CD8-positive, alpha-beta memory T cell (primary cell): Measurements from ENCODE around the gene CDR2. TPM values are rescaled to one million over a fixed set of nuclear protein-coding genes. Genes with fewer than 3 reads are reported as not detected.
"Not testable (repeated sequence)": the region's sequence is repeated elsewhere in the genome, so short reads cannot be mapped to it uniquely, and the experiment has no call there.

Experiments
- CTCF ChIA-PET: fragments of 350-600 bp; sonication (Branson Sonifier 250); formaldehyde crosslinking; loops from one replicate; lab custom pipeline; 2021; ENCODE audit warnings: antibody characterized with exemption; lab: Charles Lee
- POLR2A ChIA-PET: fragments of 350-600 bp; sonication (Branson Sonifier 250); formaldehyde crosslinking; loops from one replicate; lab custom pipeline; 2021; ENCODE audit warnings: antibody characterized with exemption; lab: Charles Lee
- DNase-seq, 5 donors: peaks; one replicate each; pipeline versions ENCODE4 v3.0.0 to v3.0.0-alpha.2; 2020 to 2022; ENCODE audit warnings: mixed read lengths in 1 of 5
- H3K27ac ChIP-seq: one replicate; pipeline ENCODE4 v1.7.0; 2013; ENCODE audit warnings: low read depth, mild to moderate bottlenecking, low read length, moderate library complexity
- H3K27me3 ChIP-seq: 2 replicates; pipeline ENCODE4 v1.7.0; 2013; ENCODE audit warnings: low read length, mild to moderate bottlenecking; ENCODE audit not compliant: insufficient read depth, poor library complexity, severe bottlenecking
- H3K36me3 ChIP-seq: 2 replicates; pipeline ENCODE4 v1.7.0; 2013; ENCODE audit warnings: mild to moderate bottlenecking, low read length, moderate library complexity; ENCODE audit not compliant: insufficient read depth
- H3K4me1 ChIP-seq: 2 replicates; pipeline ENCODE4 v1.7.0; 2013; ENCODE audit warnings: mild to moderate bottlenecking, low read length, moderate library complexity; ENCODE audit not compliant: insufficient read depth
- H3K4me3 ChIP-seq: 2 replicates; pipeline ENCODE4 v1.7.0; 2013; ENCODE audit warnings: mild to moderate bottlenecking, low read length
- H3K9me3 ChIP-seq: 2 replicates; pipeline ENCODE4 v1.7.0; 2013; ENCODE audit warnings: mild to moderate bottlenecking, low read length
- H3K27ac Mint-ChIP-seq, 8 donors: one replicate each; pipeline ENCODE4 v1.8.0; 2020 to 2021; ENCODE audit warnings: mixed read lengths in 8 of 8, mild to moderate bottlenecking in 6 of 8, inconsistent platforms in 3 of 8, moderate library complexity in 3 of 8
- H3K27me3 Mint-ChIP-seq, 2 donors: one replicate each; pipeline ENCODE4 v1.8.0; 2020 to 2021; ENCODE audit warnings: mixed read lengths in 2 of 2, mild to moderate bottlenecking in 1 of 2, moderate library complexity in 1 of 2
- H3K36me3 Mint-ChIP-seq, 3 donors: one replicate each; pipeline ENCODE4 v1.8.0; 2020 to 2021; ENCODE audit warnings: mixed read lengths in 3 of 3, inconsistent platforms in 1 of 3, mild to moderate bottlenecking in 1 of 3
- H3K4me1 Mint-ChIP-seq, 3 donors: one replicate each; pipeline ENCODE4 v1.8.0; 2020 to 2021; ENCODE audit warnings: mixed read lengths in 3 of 3, inconsistent platforms in 1 of 3, mild to moderate bottlenecking in 1 of 3
- H3K4me3 Mint-ChIP-seq, 7 donors: one replicate each; pipeline ENCODE4 v1.8.0; 2020 to 2021; ENCODE audit warnings: mixed read lengths in 7 of 7, mild to moderate bottlenecking in 6 of 7, moderate library complexity in 4 of 7, inconsistent platforms in 2 of 7
- H3K9me3 Mint-ChIP-seq, 5 donors: one replicate each; pipeline ENCODE4 v1.8.0; 2020 to 2022; ENCODE audit warnings: mixed read lengths in 5 of 5, mild to moderate bottlenecking in 3 of 5, moderate library complexity in 2 of 5, inconsistent platforms in 1 of 5
- polyA plus RNA-seq: library from polyadenylated mRNA; unstranded; fragments of 300-500 nt; fragmentation: Illumina TruSeq; gene quantifications from one replicate; pipeline ENCODE4 v1.2.3, GENCODE V29; 2021
- total RNA-seq, 2 experiments: library from RNA; stranded (reverse); gene quantifications; one replicate each; pipeline ENCODE4 v1.2.3, GENCODE V29; 2021

CDR2 gene
- total RNA-seq (10 to 100 TPM; 38.9 to 41.2 TPM), polyA plus RNA-seq (79.1 TPM)

- ChIA-PET POLR2A (interaction anchor here (1.0 to 4.5 kb wide), 4 partner anchors 16 to 183 kb away, joined by 3 to 45 read pairs (median 6); no protein-coding TSS in a partner anchor), CTCF (interaction anchor here (1.2 to 2.1 kb wide), 3 partner anchors 10 to 53 kb away, joined by 3 to 9 read pairs (median 5); no protein-coding TSS in a partner anchor)
- no peaks in the 10 kb centered on the region for H3K9me3 ChIP-seq
- Mint-ChIP-seq H3K4me3 (peak within 1 kb of the TSS; percentile 88 to 97 (median 95)), H3K27ac (peak within 1 kb of the TSS; percentile 75 to 99 (median 92)), H3K27me3 (no peaks in the 10 kb centered on the region), H3K36me3 (peaks cover 0 to 35% (median 0%) of the 10 kb centered on the region in 3 donors), H3K4me1 (peaks cover 37 to 51% (median 49%) of the 10 kb centered on the region in 3 donors), H3K9me3 (no peaks in the 10 kb centered on the region)
- no peaks in the 10 kb centered on the region for H3K27me3 ChIP-seq
- peak within 1 kb of the TSS; percentile 81 for H3K27ac ChIP-seq
- peak within 1 kb of the TSS; percentile 81 for H3K4me3 ChIP-seq
- peak; percentile 98 to 99 (median 98) for DNase-seq
- no peaks in the 10 kb centered on the region for H3K36me3 ChIP-seq
- peaks cover 38% of the 10 kb centered on the region for H3K4me1 ChIP-seq
Measured at GRCh38 chr16:22374311-22375116, at the start of gene CDR2. Gene CDR2 (minus strand): TSS chr16:22374619. CDS start chr16:22374309, 310 bp downstream.

GRCh38 chr16:22423716-22424115 is 49.3 kb upstream of the CDR2 start:
- CTCF ChIA-PET: interaction anchor here (0.6 kb wide), 1 partner anchor 758 kb away, joined by 3 read pairs; no protein-coding TSS in a partner anchor
- H3K36me3 Mint-ChIP-seq: peaks cover 6 to 71% (median 19%) of the 10 kb centered on the region in 3 donors

DNA sequence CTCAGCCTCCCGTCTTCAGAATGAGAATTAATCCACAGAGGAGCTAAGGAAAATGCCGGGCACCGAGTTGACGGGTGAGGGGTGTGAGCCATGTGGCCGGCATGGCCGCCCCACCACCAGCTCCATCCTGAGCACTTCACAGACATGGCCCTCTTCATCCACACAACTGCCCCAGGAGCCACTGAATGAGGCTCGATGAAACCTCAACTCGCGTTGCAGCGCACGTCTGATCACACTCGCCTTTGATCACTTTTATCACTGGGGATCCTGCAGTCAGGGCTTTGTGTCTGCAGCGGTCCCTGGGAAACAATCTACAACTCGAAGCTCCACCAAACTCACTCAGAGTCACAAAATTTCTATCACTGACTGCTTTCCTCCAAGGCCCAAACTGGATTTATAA is 46.7 kb upstream of the CDR2 start:
- ChIA-PET CTCF (no interaction called here), POLR2A (no interaction called here)
- no peaks in the 10 kb centered on the region for H3K27me3 ChIP-seq
- Mint-ChIP-seq H3K27me3 (no peaks in the 10 kb centered on the region), H3K4me1 (peaks cover 0 to 5% (median 0%) of the 10 kb centered on the region in 3 donors), H3K27ac (peak overlapping the region in 2 of 8 donors; percentile 26 to 50), H3K4me3 (no peak overlapping the region), H3K9me3 (no peaks in the 10 kb centered on the region), H3K36me3 (peaks cover 6 to 59% (median 20%) of the 10 kb centered on the region in 3 donors)
- H3K9me3 ChIP-seq: no peaks in the 10 kb centered on the region
- no peaks in the 10 kb centered on the region for H3K36me3 ChIP-seq
- DNase-seq: no peak
- no peaks in the 10 kb centered on the region for H3K4me1 ChIP-seq
- no peak overlapping the region for H3K4me3 ChIP-seq
- no peak overlapping the region for H3K27ac ChIP-seq

More at GRCh38 chr16:22423716-22424115, 49.3 kb upstream of the CDR2 start:
- no peak for DNase-seq
- no peak overlapping the region for H3K4me3 ChIP-seq
- peak overlapping the region in 2 of 8 donors; percentile 51 to 61 for H3K27ac Mint-ChIP-seq
- H3K4me1 ChIP-seq: no peaks in the 10 kb centered on the region
- H3K27ac ChIP-seq: no peak overlapping the region
- no peaks in the 10 kb centered on the region for H3K9me3 ChIP-seq
- no peaks in the 10 kb centered on the region for H3K27me3 Mint-ChIP-seq
- POLR2A ChIA-PET: no interaction called here
- no peaks in the 10 kb centered on the region for H3K9me3 Mint-ChIP-seq
- no peaks in the 10 kb centered on the region for H3K27me3 ChIP-seq
- no peaks in the 10 kb centered on the region for H3K36me3 ChIP-seq
- no peak overlapping the region for H3K4me3 Mint-ChIP-seq
- H3K4me1 Mint-ChIP-seq: peaks cover 0 to 5% (median 0%) of the 10 kb centered on the region in 3 donors

DNA sequence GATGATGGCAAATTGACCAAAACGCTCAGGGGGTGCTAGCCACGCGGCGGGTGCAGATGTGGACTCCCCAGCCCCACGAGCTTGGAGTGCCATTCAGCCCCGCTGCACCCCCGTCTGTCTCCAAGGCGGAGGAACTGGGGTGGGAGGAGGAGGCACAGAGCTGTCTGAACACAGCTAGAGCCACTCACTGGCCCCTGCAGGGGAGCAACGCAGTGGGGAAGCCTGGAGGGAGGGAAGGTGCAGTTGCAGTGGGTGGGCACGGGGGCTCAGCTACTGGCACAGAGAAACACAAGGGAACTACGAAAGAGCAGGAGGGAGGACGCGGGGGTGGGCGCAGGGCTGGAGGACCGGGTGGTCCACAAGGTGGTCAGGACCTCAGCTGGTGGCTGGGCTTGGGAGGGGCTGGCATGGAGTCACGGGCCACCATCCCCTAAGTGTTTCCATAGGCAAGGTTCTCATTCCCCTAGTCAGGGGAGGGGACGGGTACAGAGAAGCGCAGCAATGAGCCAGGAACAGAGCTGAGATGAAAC is 46.3 kb upstream of the CDR2 start:
- Histone ChIP-seq H3K9me3 (no peaks in the 10 kb centered on the region), H3K4me3 (no peak overlapping the region), H3K27ac (no peak overlapping the region), H3K4me1 (no peaks in the 10 kb centered on the region), H3K27me3 (no peaks in the 10 kb centered on the region), H3K36me3 (no peaks in the 10 kb centered on the region)
- Mint-ChIP-seq H3K27me3 (no peaks in the 10 kb centered on the region), H3K27ac (no peak overlapping the region), H3K4me1 (peaks cover 0 to 5% (median 0%) of the 10 kb centered on the region in 3 donors), H3K36me3 (peaks cover 6 to 55% (median 22%) of the 10 kb centered on the region in 3 donors), H3K9me3 (no peaks in the 10 kb centered on the region), H3K4me3 (no peak overlapping the region)
- CTCF ChIA-PET: no interaction called here
- DNase-seq: no peak
- POLR2A ChIA-PET: no interaction called here

GRCh38 chr16:22419908-22420307 is 45.5 kb upstream of the CDR2 start:
- Mint-ChIP-seq H3K36me3 (peaks cover 6 to 51% (median 20%) of the 10 kb centered on the region in 3 donors), H3K9me3 (no peaks in the 10 kb centered on the region), H3K27me3 (no peaks in the 10 kb centered on the region), H3K4me1 (peaks cover 0 to 5% (median 0%) of the 10 kb centered on the region in 3 donors), H3K4me3 (no peak overlapping the region), H3K27ac (peak overlapping the region in 2 of 8 donors; percentile 54 to 65)
- CTCF ChIA-PET: no interaction called here
- Histone ChIP-seq H3K27ac (no peak overlapping the region), H3K9me3 (no peaks in the 10 kb centered on the region), H3K36me3 (no peaks in the 10 kb centered on the region), H3K4me3 (no peak overlapping the region), H3K27me3 (no peaks in the 10 kb centered on the region), H3K4me1 (no peaks in the 10 kb centered on the region)
- DNase-seq: no peak
- POLR2A ChIA-PET: no interaction called here

DNA sequence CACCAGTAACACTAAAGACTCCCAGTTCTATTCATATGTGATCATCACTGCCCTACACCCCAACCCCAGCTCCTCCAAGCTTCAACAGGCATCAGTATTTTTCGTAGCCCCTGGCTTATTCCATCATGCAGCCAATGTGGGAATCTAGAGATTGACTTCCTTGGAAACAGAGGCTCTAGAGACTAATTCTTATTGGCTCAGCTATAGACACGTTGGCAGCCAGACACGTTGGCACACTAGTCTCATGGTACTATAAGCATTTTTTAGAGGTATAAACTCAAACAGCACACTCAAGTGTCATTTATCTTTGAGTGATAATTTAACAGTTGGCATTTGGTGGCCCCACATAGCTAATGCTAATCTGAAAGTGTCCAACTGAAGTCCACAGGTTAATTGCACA is 44.4 kb upstream of the CDR2 start:
- CTCF ChIA-PET: no interaction called here
- no peaks in the 10 kb centered on the region for H3K4me1 ChIP-seq
- no peak for DNase-seq
- POLR2A ChIA-PET: no interaction called here
- Mint-ChIP-seq H3K36me3 (peaks cover 3 to 43% (median 16%) of the 10 kb centered on the region in 3 donors), H3K4me1 (peaks cover 0 to 5% (median 0%) of the 10 kb centered on the region in 3 donors), H3K4me3 (no peak overlapping the region), H3K9me3 (no peaks in the 10 kb centered on the region), H3K27me3 (no peaks in the 10 kb centered on the region), H3K27ac (peak overlapping the region in 4 of 8 donors; percentile 1 to 73 (median 33))
- no peaks in the 10 kb centered on the region for H3K27me3 ChIP-seq
- H3K9me3 ChIP-seq: no peaks in the 10 kb centered on the region
- no peak overlapping the region for H3K4me3 ChIP-seq
- no peaks in the 10 kb centered on the region for H3K36me3 ChIP-seq
- H3K27ac ChIP-seq: no peak overlapping the region

- DNase-seq, CTCF ChIA-PET, H3K36me3 ChIP-seq, POLR2A ChIA-PET, H3K9me3 ChIP-seq, H3K27me3 Mint-ChIP-seq, H3K4me3 Mint-ChIP-seq, H3K27ac Mint-ChIP-seq, H3K4me3 ChIP-seq, H3K4me1 ChIP-seq, H3K4me1 Mint-ChIP-seq, H3K27ac ChIP-seq, H3K27me3 ChIP-seq, H3K9me3 Mint-ChIP-seq: not testable (repeated sequence)
- H3K36me3 Mint-ChIP-seq: peaks cover 0 to 37% (median 12%) of the 10 kb centered on the region in 3 donors
Measured at GRCh38 chr16:22417798-22418197, 43.4 kb upstream of the CDR2 start.

- peaks cover 0 to 3% (median 0%) of the 10 kb centered on the region in 3 donors for H3K4me1 Mint-ChIP-seq
- no peak for DNase-seq
- no peaks in the 10 kb centered on the region for H3K27me3 Mint-ChIP-seq
- Histone ChIP-seq H3K9me3 (no peaks in the 10 kb centered on the region), H3K4me3 (no peak overlapping the region), H3K36me3 (no peaks in the 10 kb centered on the region), H3K4me1 (no peaks in the 10 kb centered on the region), H3K27me3 (no peaks in the 10 kb centered on the region), H3K27ac (no peak overlapping the region)
- ChIA-PET CTCF (interaction anchor here (1.0 kb wide), 1 partner anchor 9 kb away, joined by 6 read pairs; no protein-coding TSS in a partner anchor), POLR2A (interaction anchor here (0.7 kb wide), 1 partner anchor 76 kb away, joined by 4 read pairs; no protein-coding TSS in a partner anchor)
- H3K27ac Mint-ChIP-seq: no peak overlapping the region
- no peak overlapping the region for H3K4me3 Mint-ChIP-seq
- peaks cover 0 to 34% (median 11%) of the 10 kb centered on the region in 3 donors for H3K36me3 Mint-ChIP-seq
- H3K9me3 Mint-ChIP-seq: no peaks in the 10 kb centered on the region
Measured at GRCh38 chr16:22417019-22417418, 42.6 kb upstream of the CDR2 start.
